NB4 (cell line): ENCODE measurements around the gene MRPS31.
A peak's percentile ranks its signal among the peaks of the same experiment; 100 is the strongest.

Experiments used
- DNase-seq: peaks from one replicate; pipeline ENCODE4 v3.0.0; 2010; ENCODE audit warnings: low read depth
- H3K4me3 ChIP-seq: one replicate; pipeline ENCODE4 v1.5.1; 2011; ENCODE audit warnings: mild to moderate bottlenecking, low read depth, low read length, moderate library complexity
- CTCF ChIP-seq: IDR thresholded peaks from one replicate; pipeline ENCODE4 v1.5.1; 2012; ENCODE audit warnings: low read depth, low read length
- MAX ChIP-seq: IDR thresholded peaks from 2 replicates; pipeline ENCODE4 v1.6.1; 2011; ENCODE audit warnings: low read depth, low read length
- MYC ChIP-seq: IDR thresholded peaks from 2 replicates; pipeline ENCODE4 v1.6.1; 2011; ENCODE audit warnings: low read depth, low read length
- POLR2A ChIP-seq: IDR thresholded peaks from 2 replicates; pipeline ENCODE4 v1.6.1; 2011; ENCODE audit warnings: mild to moderate bottlenecking; ENCODE audit not compliant: insufficient read length; ENCODE audit errors: extremely low read depth

MRPS31 gene

DNA sequence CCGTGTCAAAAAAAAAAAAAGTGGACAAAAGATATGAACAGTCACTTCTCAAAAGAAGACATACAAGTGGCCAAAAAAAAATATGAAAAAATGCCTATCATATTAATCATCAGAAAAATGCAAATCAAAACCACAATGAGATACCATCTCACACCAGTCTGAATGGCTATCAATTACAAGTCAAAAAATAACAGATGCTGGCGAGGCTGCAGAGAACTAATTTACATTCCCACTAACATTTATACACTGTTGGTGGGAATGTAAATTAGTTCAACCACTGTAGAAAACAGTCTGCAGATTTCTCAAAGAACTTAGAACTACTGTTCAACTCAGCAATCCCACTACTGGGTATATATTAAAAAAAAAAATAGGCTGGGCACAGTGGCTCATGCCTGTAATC, 78.0 kb downstream of the MRPS31 start:
- TF ChIP-seq POLR2A (no peak), MAX (no peak), CTCF (no peak), MYC (no peak)
- DNase-seq, result no peak
- no peak overlapping the region for H3K4me3 ChIP-seq

GRCh38 chr13:40688781-40689180, 82.2 kb downstream of the MRPS31 start:
- no peak overlapping the region for H3K4me3 ChIP-seq
- DNase-seq, result no peak
- TF ChIP-seq MYC (no peak), MAX (no peak), POLR2A (no peak), CTCF (no peak)

- peak; percentile 45 for DNase-seq
- H3K4me3 ChIP-seq, result no peak overlapping the region
- TF ChIP-seq MYC, result no peak
- no peak for TF ChIP-seq POLR2A
- no peak for TF ChIP-seq CTCF
- no peak for TF ChIP-seq MAX
Measured at GRCh38 chr13:40682449-40683240, 88.3 kb downstream of the MRPS31 start.

- no peak for DNase-seq
- TF ChIP-seq POLR2A, result no peak
- no peak for TF ChIP-seq CTCF
- no peak for TF ChIP-seq MYC
- TF ChIP-seq MAX, result no peak
- H3K4me3 ChIP-seq, result no peak overlapping the region
Measured at GRCh38 chr13:40681341-40682146, 89.4 kb downstream of the MRPS31 start.

- H3K4me3 ChIP-seq, result no peak overlapping the region
- TF ChIP-seq POLR2A, result no peak
- TF ChIP-seq CTCF, result no peak
- no peak for TF ChIP-seq MYC
- no peak for TF ChIP-seq MAX
- no peak for DNase-seq
Measured at GRCh38 chr13:40680659-40681323, 90.2 kb downstream of the MRPS31 start.
